GM19099 (cell line): Measurements from ENCODE around the gene HSDL2.

Experiments used
- POLR2A ChIP-seq: IDR thresholded peaks from 3 replicates; pipeline ENCODE4 v1.6.1; 2011; ENCODE audit warnings: low read depth; ENCODE audit not compliant: insufficient read length; ENCODE audit errors: extremely low read depth

HSDL2 gene

GRCh38 chr9:112380825-112381221 is 915 bp downstream of the HSDL2 start:
- TF ChIP-seq POLR2A = no peak

- TF ChIP-seq POLR2A = no peak
Measured at GRCh38 chr9:112382066-112382465, 2.2 kb downstream of the HSDL2 start.

- TF ChIP-seq POLR2A = no peak
Measured at GRCh38 chr9:112382501-112383364, 2.8 kb downstream of the HSDL2 start.

- TF ChIP-seq POLR2A = no peak
Measured at GRCh38 chr9:112384219-112384618, 4.3 kb downstream of the HSDL2 start.

GRCh38 chr9:112384690-112385089 is 4.8 kb downstream of the HSDL2 start:
- no peak for TF ChIP-seq POLR2A

- TF ChIP-seq POLR2A = no peak
Measured at GRCh38 chr9:112387115-112387514, 7.2 kb downstream of the HSDL2 start.

GRCh38 chr9:112396416-112396815 is 16.5 kb downstream of the HSDL2 start:
- no peak for TF ChIP-seq POLR2A

GRCh38 chr9:112396872-112397271 is 17.0 kb downstream of the HSDL2 start:
- TF ChIP-seq POLR2A = no peak

GRCh38 chr9:112401175-112401815 is 21.4 kb downstream of the HSDL2 start:
- no peak for TF ChIP-seq POLR2A

GRCh38 chr9:112403614-112404201 is 23.8 kb downstream of the HSDL2 start:
- TF ChIP-seq POLR2A = no peak

GRCh38 chr9:112404508-112404932 is 24.6 kb downstream of the HSDL2 start:
- TF ChIP-seq POLR2A = no peak

- no peak for TF ChIP-seq POLR2A
Measured at GRCh38 chr9:112408275-112408674, 28.4 kb downstream of the HSDL2 start.

GRCh38 chr9:112408819-112409218 is 28.9 kb downstream of the HSDL2 start:
- no peak for TF ChIP-seq POLR2A

GRCh38 chr9:112409758-112410157 is 29.9 kb downstream of the HSDL2 start:
- TF ChIP-seq POLR2A = no peak

- TF ChIP-seq POLR2A = no peak
Measured at GRCh38 chr9:112411626-112412027, 31.7 kb downstream of the HSDL2 start.

GRCh38 chr9:112420208-112420607 is 40.3 kb downstream of the HSDL2 start:
- TF ChIP-seq POLR2A = no peak

- no peak for TF ChIP-seq POLR2A
Measured at GRCh38 chr9:112421771-112422222, 41.9 kb downstream of the HSDL2 start.
